Sigmoid colon (tissue), 4 donors: ENCODE data around the gene CEP250.

Source experiments
- CTCF ChIP-seq, 4 experiments: fragments of 450-650 bp in 3 of 4; fragments of 200-600 bp in 1 of 4; IDR thresholded peaks; one replicate each; pipeline ENCODE4 v1.5.1; 2016 to 2019; ENCODE audit warnings: antibody characterized with exemption in 4 of 4, mild to moderate bottlenecking in 3 of 4, moderate library complexity in 2 of 4
- POLR2A ChIP-seq, 2 donors: fragments of 450-650 bp; IDR thresholded peaks; one replicate each; pipeline ENCODE4 v1.6.1; 2016; ENCODE audit warnings: antibody characterized with exemption in 2 of 2, mild to moderate bottlenecking in 2 of 2, moderate library complexity in 2 of 2
- POLR2AphosphoS5 ChIP-seq, 4 donors: sonication (generic); formaldehyde crosslinking; IDR thresholded peaks; one replicate each; pipeline ENCODE4 v1.6.1; 2017; ENCODE audit warnings: antibody characterized with exemption in 4 of 4

GRCh38 chr20:35453647-35454046, 1.8 kb upstream of the CEP250 start:
- no peak for TF ChIP-seq CTCF (IDR thresholded peaks at IDR 0.05)
- TF ChIP-seq POLR2A (IDR thresholded peaks at IDR 0.05): no peak
- TF ChIP-seq POLR2AphosphoS5 (IDR thresholded peaks at IDR 0.05): no peak
